ENCODE results near the gene ROR1. TPM values are rescaled to one million over a fixed set of nuclear protein-coding genes. Genes with fewer than 3 reads are reported as not detected.

Gene ROR1
- total RNA-seq, 4 donors from 2014 or later = 2.6 to 37.6 (median 11.5) TPM

- Histone ChIP-seq H3K27ac (no peak overlapping the region), H3K4me3 (no peak overlapping the region), H3K4me1 (no peaks in the 10 kb centered on the region), H3K36me3 (no peaks in the 10 kb centered on the region), H3K9me3 (no peaks in the 10 kb centered on the region), H3K27me3 (no peaks in the 10 kb centered on the region)
- intact Hi-C loops (cut with DNase I; ENCODE audit: low total_unique reads) = no loop called here
- TF ChIP-seq, protein P1, sequence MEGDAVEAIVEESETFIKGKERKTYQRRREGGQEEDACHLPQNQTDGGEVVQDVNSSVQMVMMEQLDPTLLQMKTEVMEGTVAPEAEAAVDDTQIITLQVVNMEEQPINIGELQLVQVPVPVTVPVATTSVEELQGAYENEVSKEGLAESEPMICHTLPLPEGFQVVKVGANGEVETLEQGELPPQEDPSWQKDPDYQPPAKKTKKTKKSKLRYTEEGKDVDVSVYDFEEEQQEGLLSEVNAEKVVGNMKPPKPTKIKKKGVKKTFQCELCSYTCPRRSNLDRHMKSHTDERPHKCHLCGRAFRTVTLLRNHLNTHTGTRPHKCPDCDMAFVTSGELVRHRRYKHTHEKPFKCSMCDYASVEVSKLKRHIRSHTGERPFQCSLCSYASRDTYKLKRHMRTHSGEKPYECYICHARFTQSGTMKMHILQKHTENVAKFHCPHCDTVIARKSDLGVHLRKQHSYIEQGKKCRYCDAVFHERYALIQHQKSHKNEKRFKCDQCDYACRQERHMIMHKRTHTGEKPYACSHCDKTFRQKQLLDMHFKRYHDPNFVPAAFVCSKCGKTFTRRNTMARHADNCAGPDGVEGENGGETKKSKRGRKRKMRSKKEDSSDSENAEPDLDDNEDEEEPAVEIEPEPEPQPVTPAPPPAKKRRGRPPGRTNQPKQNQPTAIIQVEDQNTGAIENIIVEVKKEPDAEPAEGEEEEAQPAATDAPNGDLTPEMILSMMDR (IDR thresholded peaks at IDR 0.05) = no peak
- no peak for TF ChIP-seq POLR2A (IDR thresholded peaks at IDR 0.05)
- DNase-seq = no peak
Observed at GRCh38 chr1:64179588-64179987, 405.8 kb downstream of the ROR1 start.

GRCh38 chr1:64182207-64182606 is 408.4 kb downstream of the ROR1 start:
- Histone ChIP-seq H3K27ac (no peak overlapping the region), H3K4me1 (no peaks in the 10 kb centered on the region), H3K36me3 (no peaks in the 10 kb centered on the region), H3K4me3 (no peak overlapping the region), H3K9me3 (no peaks in the 10 kb centered on the region), H3K27me3 (no peaks in the 10 kb centered on the region)
- intact Hi-C loops (cut with DNase I; ENCODE audit: low total_unique reads) = no loop called here
- no peak for DNase-seq
- TF ChIP-seq, protein P1 (IDR thresholded peaks at IDR 0.05) = no peak
- no peak for TF ChIP-seq POLR2A (IDR thresholded peaks at IDR 0.05)

DNA sequence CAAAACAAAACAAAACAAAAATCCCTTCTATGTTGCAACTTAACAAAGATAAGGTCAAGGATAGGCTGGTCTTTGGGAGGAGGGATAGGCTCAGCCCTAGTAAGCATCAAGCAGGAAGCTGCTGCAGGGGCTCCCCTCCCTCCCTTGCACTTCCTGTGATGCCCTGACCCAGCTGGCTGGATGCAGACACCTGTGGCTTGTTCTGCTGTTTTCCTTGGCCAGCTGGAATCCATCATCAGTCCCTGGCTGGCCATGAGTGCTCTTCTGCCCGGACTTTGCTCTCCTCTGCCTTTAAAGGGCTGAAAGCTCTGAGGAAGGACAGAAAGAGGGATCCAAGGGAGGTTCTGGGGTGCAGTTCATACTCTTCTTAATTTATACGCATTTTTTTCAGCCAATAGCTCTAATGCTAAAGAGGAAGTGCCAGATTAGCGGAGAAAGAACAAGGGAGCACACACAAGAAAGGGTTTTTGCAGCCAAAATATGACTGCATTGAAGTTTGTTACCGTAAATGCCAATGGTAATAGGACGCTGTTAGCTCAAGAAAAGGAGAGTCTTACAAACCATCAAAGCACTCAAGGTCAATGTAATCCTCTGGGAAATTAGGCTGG is 409.7 kb downstream of the ROR1 start:
- Histone ChIP-seq H3K36me3 (no peaks in the 10 kb centered on the region), H3K27ac (no peak overlapping the region), H3K9me3 (no peaks in the 10 kb centered on the region), H3K27me3 (no peaks in the 10 kb centered on the region), H3K4me1 (no peaks in the 10 kb centered on the region), H3K4me3 (no peak overlapping the region)
- intact Hi-C loops (cut with DNase I; ENCODE audit: low total_unique reads) = no loop called here
- no peak for TF ChIP-seq POLR2A (IDR thresholded peaks at IDR 0.05)
- TF ChIP-seq, protein P1 (IDR thresholded peaks at IDR 0.05) = no peak
- peak in 1 of 2 donors; percentile 27 for DNase-seq

DNA sequence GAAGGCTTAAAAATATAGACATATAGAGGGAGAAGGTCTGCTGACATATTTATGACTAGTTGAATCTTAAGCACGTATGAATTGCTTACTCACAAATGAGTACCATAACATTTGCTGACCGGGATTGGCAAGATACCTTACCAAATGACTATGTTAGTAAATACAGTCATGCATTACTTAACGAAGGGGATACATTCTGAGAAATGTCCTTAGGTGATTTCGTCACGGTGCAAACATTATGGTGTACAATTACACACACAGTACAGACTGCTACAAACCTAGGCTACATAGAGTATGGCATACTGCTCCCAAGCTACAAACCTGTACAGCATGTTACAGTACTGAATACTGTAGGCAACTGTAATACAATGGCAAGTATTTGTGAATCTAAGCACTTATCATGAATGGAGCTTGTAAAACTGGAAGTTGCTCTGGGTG is 410.2 kb downstream of the ROR1 start:
- H3K4me3 ChIP-seq = no peak overlapping the region
- H3K27me3 ChIP-seq = no peaks in the 10 kb centered on the region
- intact Hi-C loops (cut with DNase I; ENCODE audit: low total_unique reads) = no loop called here
- no peak for DNase-seq
- no peaks in the 10 kb centered on the region for H3K9me3 ChIP-seq
- H3K36me3 ChIP-seq = no peaks in the 10 kb centered on the region
- no peaks in the 10 kb centered on the region for H3K4me1 ChIP-seq
- TF ChIP-seq POLR2A (IDR thresholded peaks at IDR 0.05) = no peak
- TF ChIP-seq, protein P1 (IDR thresholded peaks at IDR 0.05) = no peak
- H3K27ac ChIP-seq = no peak overlapping the region

DNA sequence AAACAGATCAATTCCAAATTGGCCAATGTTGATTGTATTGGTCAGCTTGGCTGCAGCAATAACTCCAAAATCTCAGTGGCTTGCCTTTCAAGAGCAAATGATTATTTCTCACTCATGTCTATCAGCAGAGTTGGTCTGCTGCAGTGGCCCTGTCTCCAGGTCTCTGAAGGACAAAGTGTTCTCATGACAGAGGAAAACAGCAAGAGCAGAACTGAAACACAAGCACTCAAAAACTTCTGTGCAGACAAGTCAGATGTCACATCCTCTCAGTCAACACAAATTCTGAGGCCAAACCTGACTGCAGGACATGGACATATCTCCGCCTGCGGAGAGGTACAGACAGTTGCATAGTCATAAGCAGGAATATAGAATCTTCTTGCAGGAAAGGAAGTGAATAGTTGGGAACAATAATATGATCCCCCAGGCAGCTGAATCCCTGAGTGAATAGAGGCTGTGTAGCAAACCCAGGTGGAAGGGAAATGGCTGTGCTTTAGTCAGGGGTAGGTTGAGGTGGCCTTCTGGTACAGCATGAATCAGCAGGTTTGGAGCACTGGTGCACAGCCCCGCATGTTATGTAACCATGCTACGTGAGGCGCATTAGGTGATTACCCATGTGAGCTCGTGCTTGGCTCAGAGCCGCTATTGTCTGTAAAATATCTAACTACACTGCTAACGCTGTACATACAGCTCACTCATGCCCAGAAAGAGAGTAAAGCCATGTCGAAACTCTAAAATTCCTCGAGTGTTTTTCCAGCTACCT is 412.5 kb downstream of the ROR1 start:
- H3K27ac ChIP-seq = no peak overlapping the region
- no peaks in the 10 kb centered on the region for H3K36me3 ChIP-seq
- H3K4me3 ChIP-seq = no peak overlapping the region
- TF ChIP-seq, protein P1 (IDR thresholded peaks at IDR 0.05) = no peak
- no peak for TF ChIP-seq POLR2A (IDR thresholded peaks at IDR 0.05)
- H3K4me1 ChIP-seq = no peaks in the 10 kb centered on the region
- DNase-seq = no peak
- intact Hi-C loops (cut with DNase I; ENCODE audit: low total_unique reads) = no loop called here
- H3K9me3 ChIP-seq = no peaks in the 10 kb centered on the region
- H3K27me3 ChIP-seq = no peaks in the 10 kb centered on the region

Data from uterus (tissue), 4 donors.